ENCODE measurements around the gene CD53.

GRCh38 chr1:110829955-110830553 lies 42.9 kb upstream of the CD53 start:
- TF ChIP-seq POLR2AphosphoS5 (IDR thresholded peaks at IDR 0.05), result no peak
- TF ChIP-seq, protein P1, sequence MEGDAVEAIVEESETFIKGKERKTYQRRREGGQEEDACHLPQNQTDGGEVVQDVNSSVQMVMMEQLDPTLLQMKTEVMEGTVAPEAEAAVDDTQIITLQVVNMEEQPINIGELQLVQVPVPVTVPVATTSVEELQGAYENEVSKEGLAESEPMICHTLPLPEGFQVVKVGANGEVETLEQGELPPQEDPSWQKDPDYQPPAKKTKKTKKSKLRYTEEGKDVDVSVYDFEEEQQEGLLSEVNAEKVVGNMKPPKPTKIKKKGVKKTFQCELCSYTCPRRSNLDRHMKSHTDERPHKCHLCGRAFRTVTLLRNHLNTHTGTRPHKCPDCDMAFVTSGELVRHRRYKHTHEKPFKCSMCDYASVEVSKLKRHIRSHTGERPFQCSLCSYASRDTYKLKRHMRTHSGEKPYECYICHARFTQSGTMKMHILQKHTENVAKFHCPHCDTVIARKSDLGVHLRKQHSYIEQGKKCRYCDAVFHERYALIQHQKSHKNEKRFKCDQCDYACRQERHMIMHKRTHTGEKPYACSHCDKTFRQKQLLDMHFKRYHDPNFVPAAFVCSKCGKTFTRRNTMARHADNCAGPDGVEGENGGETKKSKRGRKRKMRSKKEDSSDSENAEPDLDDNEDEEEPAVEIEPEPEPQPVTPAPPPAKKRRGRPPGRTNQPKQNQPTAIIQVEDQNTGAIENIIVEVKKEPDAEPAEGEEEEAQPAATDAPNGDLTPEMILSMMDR (IDR thresholded peaks at IDR 0.05), result peak in 1 of 2 donors; percentile 56
- TF ChIP-seq POLR2A (IDR thresholded peaks at IDR 0.05), result no peak

Measured in suprapubic skin (tissue), 4 donors.